Endothelial cell of umbilical vein (primary cell): ENCODE measurements around the gene COX7A2L.

Source experiments
- EZH2 ChIP-seq: IDR thresholded peaks from 2 replicates; pipeline ENCODE4 v1.6.1; 2012; ENCODE audit warnings: borderline replicate concordance, low read depth, mild to moderate bottlenecking, moderate library complexity, low read length, inconsistent platforms; ENCODE audit not compliant: severe bottlenecking
- FOS ChIP-seq: IDR thresholded peaks from 2 replicates; pipeline ENCODE4 v1.6.1; 2011; ENCODE audit warnings: mild to moderate bottlenecking, low read length, moderate library complexity, borderline replicate concordance; ENCODE audit not compliant: insufficient read depth
- GATA2 ChIP-seq: IDR thresholded peaks from 2 replicates; pipeline ENCODE4 v1.7.0; 2011; ENCODE audit warnings: low read depth, mild to moderate bottlenecking, moderate library complexity, mixed read lengths, low read length; ENCODE audit not compliant: insufficient read length, insufficient read depth
- JUN ChIP-seq: IDR thresholded peaks from 2 replicates; pipeline ENCODE4 v1.6.1; 2011; ENCODE audit warnings: borderline replicate concordance, low read depth; ENCODE audit not compliant: insufficient read length, insufficient read depth
- POLR2A ChIP-seq: IDR thresholded peaks from 2 replicates; pipeline ENCODE4 v1.6.1; 2012; ENCODE audit warnings: low read depth, mild to moderate bottlenecking, control low read depth, low read length
- POLR2AphosphoS5 ChIP-seq: IDR thresholded peaks from 2 replicates; pipeline ENCODE4 v1.6.1; 2012; ENCODE audit warnings: low read depth, mild to moderate bottlenecking, control low read depth, low read length, moderate library complexity; ENCODE audit not compliant: insufficient read depth
- TF ChIP-seq, protein P1 (sequence below), 2 donors: IDR thresholded peaks; 1 replicate in 1 of 2; 2 replicates in 1 of 2; pipeline ENCODE4 v1.5.1; 2011; ENCODE audit warnings: low read length in 2 of 2, mild to moderate bottlenecking in 2 of 2, moderate library complexity in 2 of 2, control low read depth in 1 of 2, inconsistent platforms in 1 of 2, low read depth in 1 of 2; ENCODE audit not compliant: insufficient read depth in 1 of 2; ENCODE audit errors: extremely low read depth in 1 of 2
- TF ChIP-seq, protein P2 (sequence below): IDR thresholded peaks from 2 replicates; pipeline ENCODE4 v1.6.1; 2011; ENCODE audit not compliant: insufficient read depth, insufficient read length

DNA sequence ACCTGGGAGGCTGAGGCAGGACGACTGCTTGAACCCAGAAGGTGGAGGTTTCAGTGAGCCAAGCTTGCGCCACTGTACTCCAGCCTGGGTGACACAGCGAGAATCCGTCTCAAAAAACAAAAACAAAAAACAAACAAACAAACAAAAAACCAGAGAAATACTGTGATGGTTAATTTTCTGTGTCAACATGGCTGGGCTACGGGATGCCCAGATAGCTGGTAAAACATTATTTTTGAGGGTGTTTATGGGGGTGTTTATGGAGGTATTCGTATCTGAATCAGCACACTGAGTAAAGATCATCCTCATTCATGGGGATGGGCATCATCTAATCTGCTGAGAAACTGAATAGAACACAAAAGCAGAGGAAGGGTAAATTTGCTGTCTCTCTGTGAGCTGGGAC lies 40.8 kb upstream of the COX7A2L start:
- TF ChIP-seq, protein P1, sequence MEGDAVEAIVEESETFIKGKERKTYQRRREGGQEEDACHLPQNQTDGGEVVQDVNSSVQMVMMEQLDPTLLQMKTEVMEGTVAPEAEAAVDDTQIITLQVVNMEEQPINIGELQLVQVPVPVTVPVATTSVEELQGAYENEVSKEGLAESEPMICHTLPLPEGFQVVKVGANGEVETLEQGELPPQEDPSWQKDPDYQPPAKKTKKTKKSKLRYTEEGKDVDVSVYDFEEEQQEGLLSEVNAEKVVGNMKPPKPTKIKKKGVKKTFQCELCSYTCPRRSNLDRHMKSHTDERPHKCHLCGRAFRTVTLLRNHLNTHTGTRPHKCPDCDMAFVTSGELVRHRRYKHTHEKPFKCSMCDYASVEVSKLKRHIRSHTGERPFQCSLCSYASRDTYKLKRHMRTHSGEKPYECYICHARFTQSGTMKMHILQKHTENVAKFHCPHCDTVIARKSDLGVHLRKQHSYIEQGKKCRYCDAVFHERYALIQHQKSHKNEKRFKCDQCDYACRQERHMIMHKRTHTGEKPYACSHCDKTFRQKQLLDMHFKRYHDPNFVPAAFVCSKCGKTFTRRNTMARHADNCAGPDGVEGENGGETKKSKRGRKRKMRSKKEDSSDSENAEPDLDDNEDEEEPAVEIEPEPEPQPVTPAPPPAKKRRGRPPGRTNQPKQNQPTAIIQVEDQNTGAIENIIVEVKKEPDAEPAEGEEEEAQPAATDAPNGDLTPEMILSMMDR (IDR thresholded peaks at IDR 0.05; ENCODE audit: extremely low read depth in 1 of 2, insufficient read depth in 1 of 2, low read depth in 1 of 2, low read length in 2 of 2), result no peak
- no peak for TF ChIP-seq POLR2A
- no peak for TF ChIP-seq EZH2
- TF ChIP-seq POLR2AphosphoS5, result no peak
- TF ChIP-seq, protein P2, sequence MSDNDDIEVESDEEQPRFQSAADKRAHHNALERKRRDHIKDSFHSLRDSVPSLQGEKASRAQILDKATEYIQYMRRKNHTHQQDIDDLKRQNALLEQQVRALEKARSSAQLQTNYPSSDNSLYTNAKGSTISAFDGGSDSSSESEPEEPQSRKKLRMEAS, result no peak
- no peak for TF ChIP-seq GATA2
- no peak for TF ChIP-seq FOS
- TF ChIP-seq JUN, result no peak
